GM19025 (cell line): ENCODE measurements around the gene POLR1C.
"Not testable (repeated sequence)": the region's sequence is repeated elsewhere in the genome, so short reads cannot be mapped to it uniquely, and the experiment has no call there.

ENCODE experiments used
- ATAC-seq: cut with Tn5 transposase; IDR thresholded peaks from one replicate; pipeline ENCODE4 v1.9.1; 2021; ENCODE audit warnings: mild to moderate bottlenecking, low read depth, moderate library complexity; ENCODE audit not compliant: unreplicated experiment

Gene POLR1C

GRCh38 chr6:43547222-43547621 is 30.3 kb downstream of the POLR1C start:
- ATAC-seq, result no peak

- ATAC-seq, result not testable (repeated sequence)
Measured at GRCh38 chr6:43557620-43558019, 40.7 kb downstream of the POLR1C start.

GRCh38 chr6:43559328-43559727 is 42.4 kb downstream of the POLR1C start:
- no peak for ATAC-seq

DNA sequence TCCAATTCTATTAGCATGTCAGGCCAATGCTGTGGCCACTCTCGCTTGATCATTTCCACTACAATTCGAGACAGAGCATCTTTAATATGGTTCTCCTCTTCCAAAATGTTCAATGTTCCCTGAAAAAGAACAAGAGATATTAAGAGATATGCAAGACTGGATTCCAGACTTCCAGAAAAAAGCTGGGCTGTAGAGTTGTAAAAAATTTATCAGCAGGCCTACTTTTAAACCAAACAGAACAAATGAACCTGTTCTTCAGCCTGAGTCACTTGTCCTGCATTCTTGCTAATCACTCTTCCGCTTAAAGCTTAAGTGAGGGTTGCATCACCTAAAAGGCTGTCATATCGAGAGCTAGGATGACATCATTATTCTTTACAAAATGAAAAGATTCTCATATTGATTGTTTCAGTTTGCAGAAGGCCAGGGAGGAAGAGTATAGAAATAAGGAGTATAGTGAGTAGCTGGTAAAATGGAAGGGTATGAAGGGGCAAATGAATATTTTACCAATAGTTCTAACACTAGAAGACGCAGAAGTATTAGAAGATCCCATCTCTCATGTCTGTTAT is 54.1 kb downstream of the POLR1C start:
- ATAC-seq, result no peak
